Measurements from ENCODE around the gene C9orf72. TPM values are rescaled to one million over a fixed set of nuclear protein-coding genes. Genes with fewer than 3 reads are reported as not detected.

The C9orf72 gene
- total RNA-seq, 1 experiment from 2014 or later: 4.9 TPM

DNA sequence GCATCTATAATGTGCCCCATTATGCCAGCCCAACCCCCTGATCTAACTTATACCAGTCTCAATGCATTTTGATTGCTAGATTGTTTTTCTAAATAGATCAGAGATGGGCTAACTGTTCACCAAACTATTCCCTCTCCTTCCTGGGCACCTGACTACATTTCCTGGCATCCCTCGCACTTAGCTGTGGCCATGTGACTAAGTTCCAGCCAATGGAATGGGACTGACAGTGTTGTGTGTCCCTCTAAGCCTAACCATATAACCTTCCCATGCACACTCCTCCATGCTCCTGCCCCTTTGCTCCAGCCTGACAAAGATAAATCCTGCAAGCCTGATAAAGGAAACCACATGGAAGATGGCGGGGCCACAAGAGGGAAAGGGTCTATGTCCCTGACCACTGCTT is 61.5 kb downstream of the C9orf72 start:
- Histone ChIP-seq H3K27ac (no peak overlapping the region), H3F3A (ENCODE audit: insufficient read depth, low read depth) (no peaks in the 10 kb centered on the region), H3K4me2 (no peak overlapping the region), H3K36me3 (ENCODE audit: low read depth) (no peaks in the 10 kb centered on the region), H3K79me2 (ENCODE audit: low read depth) (no peaks in the 10 kb centered on the region), H3K4me1 (replicated peaks; ENCODE audit: insufficient read depth) (no peaks in the 10 kb centered on the region; the same call in 1 of the 2 replicates), H3K9me2 (ENCODE audit: insufficient read depth) (no peaks in the 10 kb centered on the region), H3K27me3 (ENCODE audit: insufficient read depth, low read depth) (no peaks in the 10 kb centered on the region), H3K9me3 (ENCODE audit: insufficient read depth, low read depth) (no peaks in the 10 kb centered on the region), H4K20me1 (ENCODE audit: insufficient read depth) (no peaks in the 10 kb centered on the region), H3K4me3 (no peak overlapping the region), H2AFZ (no peak overlapping the region)
- intact Hi-C loops (cut with micrococcal nuclease; ENCODE audit: unreplicated experiment): no loop called here
- TF ChIP-seq, protein P1, sequence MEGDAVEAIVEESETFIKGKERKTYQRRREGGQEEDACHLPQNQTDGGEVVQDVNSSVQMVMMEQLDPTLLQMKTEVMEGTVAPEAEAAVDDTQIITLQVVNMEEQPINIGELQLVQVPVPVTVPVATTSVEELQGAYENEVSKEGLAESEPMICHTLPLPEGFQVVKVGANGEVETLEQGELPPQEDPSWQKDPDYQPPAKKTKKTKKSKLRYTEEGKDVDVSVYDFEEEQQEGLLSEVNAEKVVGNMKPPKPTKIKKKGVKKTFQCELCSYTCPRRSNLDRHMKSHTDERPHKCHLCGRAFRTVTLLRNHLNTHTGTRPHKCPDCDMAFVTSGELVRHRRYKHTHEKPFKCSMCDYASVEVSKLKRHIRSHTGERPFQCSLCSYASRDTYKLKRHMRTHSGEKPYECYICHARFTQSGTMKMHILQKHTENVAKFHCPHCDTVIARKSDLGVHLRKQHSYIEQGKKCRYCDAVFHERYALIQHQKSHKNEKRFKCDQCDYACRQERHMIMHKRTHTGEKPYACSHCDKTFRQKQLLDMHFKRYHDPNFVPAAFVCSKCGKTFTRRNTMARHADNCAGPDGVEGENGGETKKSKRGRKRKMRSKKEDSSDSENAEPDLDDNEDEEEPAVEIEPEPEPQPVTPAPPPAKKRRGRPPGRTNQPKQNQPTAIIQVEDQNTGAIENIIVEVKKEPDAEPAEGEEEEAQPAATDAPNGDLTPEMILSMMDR (conservative IDR thresholded peaks at IDR 0.05): no peak
- no TSS peak for BruUV-seq (replicated peaks)
- ChIA-PET POLR2A (ENCODE audit: unreplicated experiment) (interaction anchor here (0.5 kb wide), 1 partner anchor 357 kb away, joined by 3 read pairs; no protein-coding TSS in a partner anchor), CTCF (no interaction called here)
- no peak for DNase-seq

DNA sequence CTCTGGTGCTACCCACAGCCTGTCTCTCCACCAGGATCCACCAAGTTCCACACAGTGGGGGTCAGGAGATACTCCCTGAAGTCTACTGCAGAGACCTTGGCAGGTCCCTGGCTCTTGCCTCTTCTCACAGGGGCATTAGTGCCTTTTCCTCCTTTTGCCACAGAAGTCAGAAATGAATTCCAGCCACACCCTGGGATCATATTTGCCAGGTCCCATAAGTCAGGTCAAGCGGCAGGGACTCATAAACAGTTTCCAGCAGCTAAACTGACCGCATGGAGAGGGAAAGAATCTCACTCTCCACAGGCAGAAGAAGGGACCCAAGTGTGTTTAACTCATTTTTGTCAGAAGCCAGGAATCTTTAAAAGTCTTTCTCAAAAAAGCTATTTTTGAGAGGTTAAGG is 62.5 kb downstream of the C9orf72 start:
- no peak overlapping the region for H3K4me2 ChIP-seq
- intact Hi-C loops (cut with micrococcal nuclease; ENCODE audit: unreplicated experiment): no loop called here
- no TSS peak for BruUV-seq (replicated peaks)
- no peaks in the 10 kb centered on the region for H4K20me1 ChIP-seq (ENCODE audit: insufficient read depth)
- H3K4me3 ChIP-seq: no peak overlapping the region
- TF ChIP-seq, protein P1 (conservative IDR thresholded peaks at IDR 0.05): no peak
- no peaks in the 10 kb centered on the region for H3K79me2 ChIP-seq (ENCODE audit: low read depth)
- H3K27me3 ChIP-seq (ENCODE audit: insufficient read depth, low read depth): no peaks in the 10 kb centered on the region
- H3K9me2 ChIP-seq (ENCODE audit: insufficient read depth): no peaks in the 10 kb centered on the region
- H3K36me3 ChIP-seq (ENCODE audit: low read depth): no peaks in the 10 kb centered on the region
- no peaks in the 10 kb centered on the region for H3K9me3 ChIP-seq (ENCODE audit: insufficient read depth, low read depth)
- no peak overlapping the region for H3K27ac ChIP-seq
- H3F3A ChIP-seq (ENCODE audit: insufficient read depth, low read depth): no peaks in the 10 kb centered on the region
- ChIA-PET CTCF (no interaction called here), POLR2A (ENCODE audit: unreplicated experiment) (interaction anchor here (0.6 kb wide), 1 partner anchor 18 kb away, joined by 6 read pairs; no protein-coding TSS in a partner anchor)
- no peak overlapping the region for H2AFZ ChIP-seq
- no peak for DNase-seq
- no peaks in the 10 kb centered on the region; the same call in 1 of the 2 replicates for H3K4me1 ChIP-seq (replicated peaks; ENCODE audit: insufficient read depth)

DNA sequence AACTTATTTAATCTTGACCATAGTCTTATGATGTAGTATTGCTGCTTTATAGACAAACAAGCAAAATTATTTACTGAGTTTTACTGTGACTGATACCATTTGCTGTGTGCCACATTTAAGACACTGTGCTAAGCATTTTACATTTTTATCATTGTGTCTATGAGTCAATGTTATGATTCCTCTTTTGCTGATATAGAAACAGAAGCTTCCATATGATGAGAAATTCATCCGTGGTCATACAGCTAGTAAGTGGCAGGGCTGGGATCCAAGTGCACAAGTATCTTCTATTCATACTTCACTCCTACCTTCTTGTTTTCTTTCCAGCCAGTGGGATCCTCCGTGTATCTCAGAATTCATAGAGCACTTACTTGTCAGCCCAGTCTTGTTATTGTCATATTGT is 66.3 kb downstream of the C9orf72 start:
- BruUV-seq (replicated peaks): no TSS peak
- Histone ChIP-seq H3K27me3 (ENCODE audit: insufficient read depth, low read depth) (no peaks in the 10 kb centered on the region), H3K27ac (no peak overlapping the region), H3K4me2 (no peak overlapping the region), H3K4me1 (replicated peaks; ENCODE audit: insufficient read depth) (no peaks in the 10 kb centered on the region; the same call in 1 of the 2 replicates), H3K79me2 (ENCODE audit: low read depth) (no peaks in the 10 kb centered on the region), H3K4me3 (no peak overlapping the region), H3F3A (ENCODE audit: insufficient read depth, low read depth) (no peaks in the 10 kb centered on the region), H4K20me1 (ENCODE audit: insufficient read depth) (no peaks in the 10 kb centered on the region), H3K9me3 (ENCODE audit: insufficient read depth, low read depth) (no peaks in the 10 kb centered on the region), H3K9me2 (ENCODE audit: insufficient read depth) (no peaks in the 10 kb centered on the region), H2AFZ (no peak overlapping the region), H3K36me3 (ENCODE audit: low read depth) (no peaks in the 10 kb centered on the region)
- ChIA-PET CTCF (no interaction called here), POLR2A (ENCODE audit: unreplicated experiment) (no interaction called here)
- no peak for TF ChIP-seq EZH2 (IDR thresholded peaks at IDR 0.05; ENCODE audit: low read depth)
- TF ChIP-seq, protein P1 (conservative IDR thresholded peaks at IDR 0.05): no peak
- intact Hi-C loops (cut with micrococcal nuclease; ENCODE audit: unreplicated experiment): no loop called here
- DNase-seq: no peak
